Calu3 (cell line): ENCODE measurements around the gene TLR1. TPM values are rescaled to one million over a fixed set of nuclear protein-coding genes. Genes with fewer than 3 reads are reported as not detected.

Experiments used
- BruUV-seq: library from RNA; stranded (reverse); fragments of 400-500 nt; replicated peaks from 2 replicates; lab custom pipeline; 2021; lab: Mats Ljungman, UMichigan
- CTCF ChIA-PET: fragments of 300-600 bp; sonication (Branson Sonifier 250); formaldehyde crosslinking; loops from one replicate; lab custom pipeline; 2022; ENCODE audit warnings: antibody characterized with exemption; lab: Charles Lee
- DNase-seq: peaks from one replicate; pipeline ENCODE4 v3.0.0; 2022
- H3K27ac Mint-ChIP-seq: one replicate; pipeline ENCODE4 v1.8.0; 2022; ENCODE audit warnings: mixed read lengths; ENCODE audit not compliant: unreplicated experiment
- H3K27me3 Mint-ChIP-seq: one replicate; pipeline ENCODE4 v1.8.0; 2022; ENCODE audit warnings: mixed read lengths; ENCODE audit not compliant: unreplicated experiment
- H3K36me3 Mint-ChIP-seq: one replicate; pipeline ENCODE4 v1.8.0; 2022; ENCODE audit warnings: mild to moderate bottlenecking, moderate library complexity, mixed read lengths; ENCODE audit not compliant: insufficient read depth, unreplicated experiment
- H3K4me1 Mint-ChIP-seq: one replicate; pipeline ENCODE4 v1.8.0; 2022; ENCODE audit warnings: mild to moderate bottlenecking, low read depth, mixed read lengths; ENCODE audit not compliant: unreplicated experiment
- H3K4me3 Mint-ChIP-seq: one replicate; pipeline ENCODE4 v1.8.0; 2022; ENCODE audit warnings: mild to moderate bottlenecking, low read depth, moderate library complexity, mixed read lengths; ENCODE audit not compliant: unreplicated experiment
- H3K9me3 Mint-ChIP-seq: one replicate; pipeline ENCODE4 v1.8.0; 2022; ENCODE audit warnings: low read depth, mixed read lengths; ENCODE audit not compliant: unreplicated experiment
- intact Hi-C: fragments of 100-400 bp; cut with micrococcal nuclease; formaldehyde crosslinking; loops from one replicate; pipeline ENCODE4 v1.10.0; 2022; ENCODE audit not compliant: unreplicated experiment
- total RNA-seq: library from RNA; stranded (reverse); gene quantifications from 2 replicates; pipeline ENCODE4 v1.2.3, GENCODE V29; 2022
- TF ChIP-seq, protein P1 (sequence below): fragments of 200-600 bp; IDR thresholded peaks from one replicate; pipeline ENCODE4 v1.8.0; 2022; ENCODE audit warnings: antibody characterized with exemption; ENCODE audit not compliant: unreplicated experiment

Gene TLR1
- total RNA-seq, 1 experiment from 2014 or later: 1.3 TPM

DNA sequence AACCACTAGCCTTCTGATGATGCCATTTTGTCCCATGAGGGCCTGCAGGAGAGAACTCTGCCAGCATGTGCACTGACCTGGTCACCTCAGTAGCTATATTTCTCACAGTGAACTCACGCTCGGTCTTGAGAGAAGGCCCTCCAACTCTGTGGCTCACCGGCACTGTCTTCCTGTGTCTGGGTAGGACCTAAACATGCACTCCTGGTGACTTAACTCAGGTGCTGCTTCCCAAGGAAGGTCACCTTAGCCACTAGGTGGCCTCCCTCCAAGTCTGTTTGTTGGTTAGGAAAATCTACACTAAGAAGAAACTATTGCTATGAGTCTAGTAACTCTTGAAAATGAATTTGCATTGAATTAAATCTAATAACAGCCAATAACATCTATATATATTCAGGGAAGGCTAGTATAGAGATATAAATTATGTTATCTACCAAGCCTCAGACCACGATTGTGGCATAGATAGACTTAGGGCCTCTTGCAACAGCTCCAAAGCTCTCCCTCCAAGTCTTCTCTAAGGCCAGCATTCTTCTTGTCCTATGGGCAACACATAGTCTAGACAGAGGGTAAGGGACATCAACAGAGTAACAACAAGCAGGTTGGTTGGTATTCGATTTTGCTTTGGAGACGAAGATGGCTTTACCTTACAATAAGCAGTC is 46.5 kb downstream of the TLR1 start:
- no TSS peak for BruUV-seq
- TF ChIP-seq, protein P1, sequence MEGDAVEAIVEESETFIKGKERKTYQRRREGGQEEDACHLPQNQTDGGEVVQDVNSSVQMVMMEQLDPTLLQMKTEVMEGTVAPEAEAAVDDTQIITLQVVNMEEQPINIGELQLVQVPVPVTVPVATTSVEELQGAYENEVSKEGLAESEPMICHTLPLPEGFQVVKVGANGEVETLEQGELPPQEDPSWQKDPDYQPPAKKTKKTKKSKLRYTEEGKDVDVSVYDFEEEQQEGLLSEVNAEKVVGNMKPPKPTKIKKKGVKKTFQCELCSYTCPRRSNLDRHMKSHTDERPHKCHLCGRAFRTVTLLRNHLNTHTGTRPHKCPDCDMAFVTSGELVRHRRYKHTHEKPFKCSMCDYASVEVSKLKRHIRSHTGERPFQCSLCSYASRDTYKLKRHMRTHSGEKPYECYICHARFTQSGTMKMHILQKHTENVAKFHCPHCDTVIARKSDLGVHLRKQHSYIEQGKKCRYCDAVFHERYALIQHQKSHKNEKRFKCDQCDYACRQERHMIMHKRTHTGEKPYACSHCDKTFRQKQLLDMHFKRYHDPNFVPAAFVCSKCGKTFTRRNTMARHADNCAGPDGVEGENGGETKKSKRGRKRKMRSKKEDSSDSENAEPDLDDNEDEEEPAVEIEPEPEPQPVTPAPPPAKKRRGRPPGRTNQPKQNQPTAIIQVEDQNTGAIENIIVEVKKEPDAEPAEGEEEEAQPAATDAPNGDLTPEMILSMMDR: peak; percentile 31
- Mint-ChIP-seq H3K36me3 (no peaks in the 10 kb centered on the region), H3K4me1 (no peaks in the 10 kb centered on the region), H3K4me3 (no peak overlapping the region), H3K27ac (no peak overlapping the region), H3K9me3 (no peaks in the 10 kb centered on the region), H3K27me3 (no peaks in the 10 kb centered on the region)
- DNase-seq: peak; percentile 16
- CTCF ChIA-PET: no interaction called here
- intact Hi-C loops: loop anchor here (1.0 kb wide), 1 partner anchor 98 kb away; the partner anchor contains the start of gene TLR6

DNA sequence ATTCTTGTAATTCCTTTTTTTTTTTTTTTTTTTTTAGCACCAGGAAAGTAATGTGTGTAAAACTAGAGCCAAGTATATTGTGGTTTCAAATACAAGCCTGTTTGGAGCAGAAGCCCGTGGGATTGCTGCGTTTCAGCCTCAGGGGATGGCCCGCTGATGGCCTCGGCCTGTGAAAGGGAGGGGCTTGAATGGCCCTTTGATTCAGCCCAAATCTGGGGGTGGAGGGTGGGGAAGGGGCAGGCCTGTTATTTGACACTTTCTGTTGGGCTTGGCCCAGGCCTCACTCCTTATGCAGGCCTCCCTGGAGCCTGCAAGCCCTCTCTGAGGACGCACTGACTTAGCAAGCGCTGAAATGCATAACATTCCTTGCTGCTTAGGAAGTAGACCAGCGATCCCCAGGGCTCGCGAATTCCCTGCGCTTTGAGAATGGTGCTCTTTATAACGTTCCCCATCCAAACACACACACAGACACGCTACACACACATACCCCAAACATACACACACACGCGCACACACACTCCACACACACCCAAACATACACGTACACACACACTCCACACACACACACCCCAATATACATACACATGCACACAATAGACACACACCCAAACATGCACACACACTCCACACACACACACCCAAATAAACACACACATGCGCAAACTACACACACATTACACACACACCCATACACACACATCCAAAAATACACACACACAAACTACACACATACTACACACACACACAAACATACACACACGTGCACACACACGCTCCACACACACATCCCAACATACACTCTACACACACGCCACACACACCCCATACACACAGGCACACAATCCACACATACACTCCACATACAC is 51.4 kb downstream of the TLR1 start:
- H3K27ac Mint-ChIP-seq: no peak overlapping the region
- peak; percentile 40 for DNase-seq
- peaks cover 2% of the 10 kb centered on the region for H3K9me3 Mint-ChIP-seq
- H3K27me3 Mint-ChIP-seq: no peaks in the 10 kb centered on the region
- no TSS peak for BruUV-seq
- TF ChIP-seq, protein P1: no peak
- intact Hi-C loops: no loop called here
- CTCF ChIA-PET: no interaction called here
- no peaks in the 10 kb centered on the region for H3K36me3 Mint-ChIP-seq
- no peak overlapping the region for H3K4me3 Mint-ChIP-seq
- peaks cover 11% of the 10 kb centered on the region for H3K4me1 Mint-ChIP-seq

DNA sequence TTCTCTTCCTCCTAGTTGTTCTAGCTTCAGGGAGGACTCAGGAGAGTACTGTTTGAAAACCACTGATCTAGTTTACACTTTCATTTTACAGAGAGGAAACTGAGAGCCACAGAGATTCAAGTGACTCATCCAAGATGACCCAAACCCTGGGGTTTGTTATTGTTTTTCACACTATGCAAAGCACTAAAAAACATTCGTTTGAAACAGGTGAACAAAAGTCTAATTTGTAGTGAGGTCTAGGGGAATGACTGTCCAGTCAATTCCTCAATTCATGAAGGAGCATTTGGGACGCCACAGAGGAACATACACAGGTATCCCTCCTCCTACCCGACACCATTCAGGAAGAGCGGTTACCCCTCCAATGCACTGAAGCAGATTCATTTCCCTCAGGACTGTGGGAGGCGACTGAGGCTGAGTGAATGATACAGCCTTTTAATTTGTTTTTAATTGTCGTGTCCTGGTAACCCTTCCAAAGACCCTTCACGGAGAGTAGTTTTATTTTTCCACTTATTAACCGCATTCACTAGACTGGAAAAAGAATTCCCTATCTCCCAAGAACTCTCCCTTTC is 52.1 kb downstream of the TLR1 start:
- H3K27me3 Mint-ChIP-seq: no peaks in the 10 kb centered on the region
- intact Hi-C loops: no loop called here
- peaks cover 11% of the 10 kb centered on the region for H3K4me1 Mint-ChIP-seq
- no TSS peak for BruUV-seq
- H3K36me3 Mint-ChIP-seq: no peaks in the 10 kb centered on the region
- no peak for DNase-seq
- H3K27ac Mint-ChIP-seq: no peak overlapping the region
- TF ChIP-seq, protein P1: no peak
- CTCF ChIA-PET: no interaction called here
- peaks cover 2% of the 10 kb centered on the region for H3K9me3 Mint-ChIP-seq
- H3K4me3 Mint-ChIP-seq: no peak overlapping the region

DNA sequence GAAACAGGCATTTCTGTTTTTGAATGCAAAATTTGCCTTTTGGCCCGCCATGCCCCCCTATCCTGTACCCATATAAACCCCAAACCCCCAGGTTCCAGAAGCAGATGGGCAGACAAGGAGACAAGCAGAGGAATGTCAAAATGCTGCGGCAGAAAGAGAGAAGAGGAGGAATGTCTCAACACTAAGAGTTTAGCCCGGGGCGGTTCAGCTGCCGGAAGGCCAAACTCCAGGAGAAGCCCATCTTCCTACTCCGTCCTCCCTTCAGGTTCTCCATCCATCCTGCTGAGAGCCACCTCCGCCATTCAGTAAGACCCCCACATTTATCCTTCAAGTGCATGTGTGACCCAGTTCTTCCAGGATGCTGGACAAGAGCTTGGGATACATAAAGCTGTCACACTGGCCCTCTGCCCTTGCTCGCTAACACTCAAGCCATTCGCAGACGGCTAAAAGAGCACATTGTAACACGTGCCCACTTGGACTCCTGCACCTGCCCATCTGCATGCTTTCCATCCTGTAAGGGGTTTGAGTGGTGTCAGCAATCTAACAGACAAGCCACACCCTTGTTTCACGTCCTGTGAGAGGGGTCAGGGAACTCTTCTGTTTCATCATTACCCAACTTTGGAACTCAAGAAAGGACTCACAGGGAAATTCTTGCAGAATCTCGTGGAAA is 53.1 kb downstream of the TLR1 start:
- intact Hi-C loops: no loop called here
- H3K9me3 Mint-ChIP-seq: peaks cover 6% of the 10 kb centered on the region
- no peak for DNase-seq
- peaks cover 11% of the 10 kb centered on the region for H3K4me1 Mint-ChIP-seq
- H3K27ac Mint-ChIP-seq: no peak overlapping the region
- H3K36me3 Mint-ChIP-seq: no peaks in the 10 kb centered on the region
- no peaks in the 10 kb centered on the region for H3K27me3 Mint-ChIP-seq
- BruUV-seq: no TSS peak
- no peak overlapping the region for H3K4me3 Mint-ChIP-seq
- TF ChIP-seq, protein P1: no peak
- CTCF ChIA-PET: no interaction called here
